IPS-NIHi7 (cell line): ENCODE results near the gene ARID4A.
"Not testable (repeated sequence)": the region's sequence is repeated elsewhere in the genome, so short reads cannot be mapped to it uniquely, and the experiment has no call there.

Experiments used
- DNase-seq: peaks from one replicate; pipeline ENCODE4 v3.0.0; 2012; ENCODE audit warnings: mixed read lengths; ENCODE audit errors: extremely low spot score

ARID4A gene

DNA sequence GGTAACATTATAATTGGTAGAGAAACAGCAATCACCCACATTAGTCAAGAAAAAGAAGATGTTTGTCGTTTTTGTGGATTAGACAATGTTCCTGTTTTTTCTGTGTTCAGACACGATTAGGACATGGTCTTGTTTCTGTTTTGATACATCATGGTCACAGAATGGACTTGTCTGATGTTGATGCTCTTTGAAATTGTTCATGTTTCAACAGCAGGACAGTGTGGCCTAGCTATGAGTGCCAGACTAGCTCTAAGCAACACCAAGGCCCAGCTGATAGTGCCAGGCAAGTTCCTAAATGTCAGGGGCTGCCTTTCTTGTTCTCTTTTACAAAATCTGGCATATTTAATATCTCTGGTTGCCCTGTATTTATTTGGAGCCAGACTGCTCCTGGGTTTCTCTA is 56.5 kb downstream of the ARID4A start:
- no peak for DNase-seq

DNA sequence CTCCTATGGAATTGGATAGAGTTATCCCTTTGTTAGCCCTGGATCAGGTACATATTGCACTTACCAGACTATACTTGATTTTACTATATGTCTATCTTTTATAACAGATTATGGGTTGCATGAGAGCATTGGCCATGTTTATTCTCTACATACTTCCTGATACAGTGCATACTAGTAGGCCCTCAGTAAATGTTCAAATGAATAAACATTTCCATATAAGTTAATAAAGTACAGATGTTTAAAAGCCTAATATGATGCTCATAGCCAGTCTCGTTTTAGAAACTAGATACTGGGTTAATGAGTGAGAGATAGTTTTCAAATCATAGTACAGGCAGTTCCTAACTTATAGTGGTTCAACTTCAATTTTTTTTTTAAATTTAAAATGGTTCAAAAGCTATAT is 57.9 kb downstream of the ARID4A start:
- DNase-seq, result no peak

DNA sequence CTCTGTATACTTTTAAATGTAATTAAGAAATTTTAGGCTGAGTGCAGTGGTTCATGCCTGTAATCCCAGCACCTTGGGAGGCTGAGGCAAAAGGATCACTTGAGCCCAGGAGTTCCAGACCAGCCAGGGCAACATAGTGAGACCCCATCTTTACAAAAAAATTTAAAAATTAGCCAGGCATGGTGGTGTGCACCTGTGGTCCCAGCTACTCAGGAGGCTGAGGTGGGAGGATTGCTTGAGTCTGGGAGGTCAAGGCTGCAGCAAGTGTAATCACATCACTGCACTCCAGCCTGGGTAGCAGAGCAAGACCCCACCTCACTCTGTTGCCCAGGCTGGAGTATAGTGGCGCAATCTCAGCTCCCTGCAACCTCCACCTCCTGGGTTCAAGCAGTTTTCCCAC is 63.9 kb downstream of the ARID4A start:
- DNase-seq, result not testable (repeated sequence)

DNA sequence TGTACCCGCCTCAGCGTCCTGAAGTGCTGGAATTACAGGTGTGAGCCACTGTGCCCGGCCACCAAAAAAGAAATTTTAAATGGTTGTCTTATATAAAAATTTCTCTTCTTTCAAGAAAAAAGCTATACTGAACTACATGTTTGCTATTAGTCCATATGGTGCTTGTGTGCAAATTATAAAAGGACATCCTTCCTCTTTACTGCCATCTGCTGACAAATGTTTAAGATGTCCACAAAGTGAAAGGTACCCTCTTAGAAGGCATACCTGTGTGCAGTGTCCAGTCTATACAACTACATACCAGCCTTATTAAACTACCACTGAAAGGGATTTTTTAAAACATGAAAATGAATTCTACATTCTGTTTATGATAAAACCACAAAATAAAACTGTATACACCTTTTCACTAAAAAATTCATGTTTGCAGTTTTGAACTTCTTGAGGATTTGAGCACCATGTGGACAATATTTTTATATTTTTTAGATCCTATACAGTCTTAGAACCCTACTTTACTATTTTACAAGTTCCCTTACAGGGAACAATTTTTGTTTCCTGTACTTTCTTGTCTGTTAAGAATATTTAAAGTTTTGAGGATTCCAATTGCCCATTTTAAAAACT is 64.5 kb downstream of the ARID4A start:
- DNase-seq, result peak; percentile 14

DNA sequence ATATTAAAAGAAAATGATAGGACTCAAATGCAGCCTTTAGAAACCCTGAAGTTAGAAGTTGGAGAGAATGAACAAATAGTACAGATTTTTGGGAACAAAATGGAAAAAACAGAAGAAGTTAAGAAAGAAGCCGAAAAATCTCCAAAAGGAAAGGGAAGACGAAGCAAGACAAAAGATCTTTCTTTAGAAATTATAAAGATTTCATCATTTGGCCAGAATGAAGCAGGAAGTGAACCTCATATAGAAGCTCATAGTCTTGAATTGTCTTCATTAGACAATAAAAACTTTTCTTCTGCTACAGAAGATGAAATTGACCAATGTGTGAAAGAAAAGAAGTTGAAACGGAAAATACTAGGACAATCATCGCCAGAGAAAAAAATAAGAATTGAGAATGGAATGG is 66.0 kb downstream of the ARID4A start:
- no peak for DNase-seq

DNA sequence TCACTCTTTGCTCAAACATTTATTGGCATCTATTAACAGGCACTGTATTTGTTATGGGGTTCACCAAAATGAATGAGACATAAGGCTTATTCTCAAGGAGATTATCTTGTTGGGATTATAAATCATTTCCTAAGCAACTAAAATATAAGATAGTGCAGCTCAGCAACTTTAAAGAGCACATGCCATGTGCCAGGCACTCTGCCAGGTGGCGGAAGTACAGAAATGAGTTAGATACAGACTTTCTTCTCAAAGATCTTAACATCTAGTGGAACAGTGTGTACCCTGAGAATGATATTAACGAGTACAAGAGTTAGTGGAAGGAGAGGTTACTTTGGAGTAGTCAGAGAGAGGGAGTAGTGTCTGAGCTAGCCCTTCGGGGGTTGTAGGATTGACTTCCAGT is 68.9 kb downstream of the ARID4A start:
- no peak for DNase-seq

DNA sequence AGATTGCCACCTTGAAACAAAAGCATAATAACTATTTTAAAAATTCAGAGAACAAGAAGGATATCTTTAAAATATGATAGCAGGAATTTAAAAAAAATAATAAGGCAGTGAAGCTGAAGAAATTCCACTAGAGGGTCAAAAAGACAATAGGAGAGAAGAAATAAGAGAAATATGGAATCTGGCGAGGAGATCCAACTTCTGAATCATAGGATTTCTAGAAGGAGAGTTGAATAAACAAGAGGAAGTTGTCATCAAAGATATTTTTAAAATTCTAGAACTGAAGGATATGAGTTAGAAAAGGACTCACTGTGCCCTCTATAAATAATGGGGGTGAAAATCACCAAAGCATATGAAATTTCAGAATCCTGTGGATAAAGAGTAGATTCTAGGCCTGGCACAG is 70.6 kb downstream of the ARID4A start:
- no peak for DNase-seq

DNA sequence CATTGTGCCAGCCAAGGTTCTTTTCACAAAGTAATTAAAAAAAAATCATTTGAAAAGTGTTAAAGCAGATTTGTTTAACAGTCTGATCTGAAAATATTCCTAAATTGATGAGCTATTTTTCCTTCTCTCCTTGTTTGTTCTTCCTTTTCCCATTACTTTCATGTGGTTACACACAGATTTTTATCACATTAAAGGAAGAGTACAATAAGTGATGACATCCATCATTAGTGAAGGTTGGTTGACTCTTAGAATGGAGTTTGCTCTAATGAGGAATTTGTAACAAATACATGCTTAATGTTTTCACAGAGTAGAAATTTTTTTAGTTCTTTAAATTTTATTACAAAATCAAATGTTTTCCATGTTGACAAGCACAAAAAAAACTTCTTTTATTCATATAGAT is 78.4 kb downstream of the ARID4A start:
- DNase-seq, result no peak

DNA sequence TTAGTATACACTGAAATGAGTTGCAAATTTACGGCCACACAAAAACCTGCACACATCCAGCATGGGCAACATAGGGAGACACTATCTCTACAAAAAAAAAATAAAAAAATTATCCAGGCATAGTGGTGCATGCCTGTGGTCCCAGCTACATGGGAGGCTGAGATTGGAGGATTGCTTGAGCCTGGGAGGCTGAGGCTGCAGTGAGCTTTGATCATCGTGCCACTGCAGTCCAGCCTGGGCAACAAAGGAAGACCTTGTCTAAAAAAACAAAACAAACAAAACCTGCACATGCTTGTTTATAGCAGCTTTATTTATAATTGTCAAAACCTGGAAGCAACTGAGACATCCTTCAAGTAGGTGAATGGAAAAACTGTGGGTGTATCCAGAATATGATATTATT is 92.5 kb downstream of the ARID4A start:
- DNase-seq, result no peak

DNA sequence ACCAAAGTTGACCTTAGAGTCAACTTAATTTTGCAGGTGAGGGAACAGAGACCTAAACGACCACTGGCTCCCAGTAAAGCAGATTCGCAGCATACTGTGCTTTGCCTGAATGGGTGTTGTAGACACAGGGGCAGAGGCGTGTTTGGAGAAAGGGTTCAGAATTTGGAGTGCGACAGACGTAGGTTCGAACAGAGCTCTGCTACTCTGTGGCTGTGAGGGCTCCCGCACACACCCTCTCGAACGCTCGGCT is 97.1 kb downstream of the ARID4A start:
- DNase-seq, result no peak

DNA sequence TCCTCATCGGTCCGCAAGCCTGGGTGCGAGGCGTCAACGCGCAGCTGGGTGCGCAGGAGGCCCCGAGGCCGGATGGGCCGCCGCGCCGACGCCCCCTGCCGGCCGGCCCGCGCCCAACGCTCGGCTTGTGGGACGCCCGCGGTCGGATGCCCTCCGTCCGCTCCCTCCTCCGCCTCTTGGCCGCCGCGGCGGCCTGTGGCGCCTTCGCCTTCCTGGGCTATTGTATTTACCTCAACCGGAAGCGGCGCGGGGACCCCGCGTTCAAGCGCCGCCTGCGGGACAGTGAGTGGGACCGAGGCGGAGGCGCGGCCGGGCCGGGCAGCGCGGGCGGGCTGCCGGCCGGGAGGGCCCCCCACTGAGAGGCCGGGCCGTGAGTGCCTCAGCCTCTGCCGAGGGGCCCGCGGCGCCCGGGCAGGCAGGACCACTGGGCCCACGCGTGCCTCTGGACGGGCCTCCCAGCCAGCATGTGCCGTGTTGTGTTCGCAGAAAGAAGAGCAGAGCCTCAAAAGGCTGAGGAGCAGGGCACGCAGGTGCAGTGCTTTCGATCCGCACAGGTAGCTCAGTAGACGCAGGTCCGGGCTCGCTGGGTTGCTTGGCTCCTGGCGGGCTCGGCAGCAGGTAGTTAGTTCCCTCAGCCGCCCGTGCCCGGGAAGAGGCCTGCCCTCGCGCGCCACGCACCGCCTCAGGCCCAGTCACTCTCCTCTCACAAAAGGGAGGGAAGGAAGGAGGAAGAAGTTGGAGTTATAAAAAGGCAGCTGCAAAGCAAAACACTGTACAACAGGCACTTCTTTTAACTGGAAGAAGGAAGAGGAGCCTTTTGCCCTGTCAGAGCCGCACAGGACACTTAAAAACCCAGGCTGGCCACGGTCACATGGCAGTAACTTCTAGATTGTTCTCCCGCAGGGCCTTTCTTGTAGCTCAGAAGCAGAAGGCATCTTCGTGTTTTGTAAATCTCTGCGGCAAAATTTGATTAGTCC is 97.7 kb downstream of the ARID4A start, which contains the start of gene TOMM20L:
TSS of gene TOMM20L (plus strand) at position 119 of the 977 bp plus-strand sequence. CDS start at position 147, 28 bp downstream.
- DNase-seq, result peak; percentile 93

DNA sequence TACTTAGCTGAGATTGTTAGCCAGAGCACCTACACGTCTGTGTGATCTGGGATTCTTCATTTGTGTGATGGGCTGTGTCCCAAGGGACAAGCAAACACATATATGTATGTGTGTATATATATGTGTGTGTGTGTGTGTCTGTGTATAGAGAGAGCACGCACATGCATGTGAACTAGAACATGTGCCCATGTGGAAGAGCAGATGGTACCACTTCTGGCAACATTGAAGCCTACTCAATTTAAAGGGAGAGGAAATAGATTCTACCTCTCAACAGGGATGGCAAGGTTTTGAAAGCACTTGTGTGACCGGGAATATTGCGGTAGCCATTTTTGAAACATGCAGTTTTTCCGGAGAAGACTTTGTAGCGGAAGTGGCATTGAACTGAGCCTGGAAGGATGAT is 98.8 kb downstream of the ARID4A start:
- DNase-seq, result no peak

DNA sequence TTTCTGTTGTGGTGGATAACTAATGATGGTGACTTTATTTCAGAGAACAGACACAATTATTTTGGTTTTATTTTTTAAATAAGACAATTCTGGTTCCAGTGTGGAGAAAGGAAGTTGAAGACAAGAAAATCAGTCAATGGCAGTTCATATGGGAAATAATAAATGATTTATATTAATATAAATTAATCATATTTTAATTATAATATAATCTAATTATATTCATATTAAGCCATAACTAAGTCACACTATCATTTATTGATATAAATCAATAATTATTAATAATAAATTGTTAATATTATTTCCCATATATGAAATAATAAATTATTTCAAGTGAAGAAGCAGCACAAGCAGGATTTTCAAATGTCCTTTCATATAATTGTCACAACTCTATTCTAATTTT is 100.1 kb downstream of the ARID4A start:
- DNase-seq, result no peak

DNA sequence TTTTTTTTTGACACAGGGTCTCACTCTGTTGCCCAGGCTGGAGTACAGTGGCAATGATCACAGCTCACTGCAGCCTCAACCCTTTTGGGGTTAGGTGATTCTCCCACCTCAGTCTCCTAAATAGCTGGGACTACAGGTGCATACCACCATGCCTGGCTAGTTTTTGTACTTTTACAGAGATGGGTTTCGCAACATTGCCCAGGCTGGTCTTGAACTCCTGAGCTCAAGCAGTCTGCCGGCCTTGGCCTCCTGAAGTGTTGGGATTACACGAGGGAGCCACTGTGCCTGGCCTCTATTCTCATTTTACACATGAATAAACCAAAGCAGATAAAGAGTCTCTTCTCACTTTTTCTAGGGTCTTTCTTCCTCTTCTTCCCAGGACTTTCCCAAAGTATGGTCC is 100.5 kb downstream of the ARID4A start:
- no peak for DNase-seq

DNA sequence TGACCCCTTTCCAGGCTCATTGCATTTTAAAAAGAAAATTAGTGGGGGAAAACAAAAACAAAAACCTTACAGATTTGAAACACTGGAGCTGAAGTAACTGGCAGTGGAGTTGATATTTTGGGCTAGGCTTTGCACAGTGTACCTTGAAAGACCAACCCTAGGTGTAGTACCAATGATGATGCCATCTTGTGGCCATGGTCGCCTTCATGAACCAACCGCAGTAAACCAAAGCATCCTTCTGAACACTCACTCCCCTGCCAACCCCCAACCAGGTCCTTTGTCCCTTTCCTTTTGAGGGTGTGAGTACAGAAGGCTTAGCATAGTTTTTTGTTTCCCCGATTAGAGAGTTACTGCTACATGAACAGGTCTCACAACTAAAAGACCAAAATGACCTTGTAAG is 103.2 kb downstream of the ARID4A start:
- peak; percentile 14 for DNase-seq

DNA sequence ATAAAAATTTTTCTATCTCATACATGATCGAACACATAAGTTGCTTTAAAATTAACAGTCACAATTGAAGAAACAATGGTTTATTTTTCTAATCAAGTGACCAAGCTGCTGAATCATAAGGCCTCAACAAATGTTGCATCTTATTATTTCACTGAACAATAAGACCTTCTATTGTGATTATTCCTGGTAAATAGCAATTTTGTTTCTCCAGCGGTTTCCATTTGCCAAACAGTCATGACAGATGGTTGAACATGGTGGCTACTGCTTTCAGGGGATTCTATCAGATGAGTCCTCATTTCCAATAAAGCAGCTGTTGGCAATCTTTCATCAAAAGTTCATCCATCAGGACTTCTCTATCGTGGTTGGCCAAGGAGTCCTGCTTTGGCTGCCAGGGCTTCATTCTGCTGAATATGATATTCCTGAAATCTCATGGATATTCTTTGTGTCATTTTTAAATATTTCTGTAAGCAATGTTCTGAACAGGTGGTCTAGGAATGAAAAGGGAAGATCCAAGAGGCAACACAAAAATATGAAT is 110.4 kb downstream of the ARID4A start:
- DNase-seq, result no peak

DNA sequence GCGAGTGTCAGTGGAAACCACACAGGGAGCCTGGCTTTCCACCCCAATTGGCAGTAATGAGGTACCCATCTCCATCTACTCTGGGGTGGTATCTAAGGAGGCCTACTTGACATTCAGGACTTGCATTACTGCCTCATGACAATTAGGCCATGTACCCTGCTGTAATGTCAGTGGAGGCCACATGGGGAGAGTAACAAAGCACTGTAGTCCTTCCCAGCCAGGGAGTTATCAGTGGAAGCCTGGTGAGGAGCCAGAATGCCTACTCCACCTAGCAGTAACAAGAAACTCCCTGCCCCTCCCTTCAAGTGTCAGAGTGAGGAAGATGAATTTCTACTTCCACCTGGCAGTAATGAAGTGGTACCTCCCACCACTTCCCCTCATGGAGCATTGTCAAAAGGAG is 116.5 kb downstream of the ARID4A start:
- peak; percentile 39 for DNase-seq

DNA sequence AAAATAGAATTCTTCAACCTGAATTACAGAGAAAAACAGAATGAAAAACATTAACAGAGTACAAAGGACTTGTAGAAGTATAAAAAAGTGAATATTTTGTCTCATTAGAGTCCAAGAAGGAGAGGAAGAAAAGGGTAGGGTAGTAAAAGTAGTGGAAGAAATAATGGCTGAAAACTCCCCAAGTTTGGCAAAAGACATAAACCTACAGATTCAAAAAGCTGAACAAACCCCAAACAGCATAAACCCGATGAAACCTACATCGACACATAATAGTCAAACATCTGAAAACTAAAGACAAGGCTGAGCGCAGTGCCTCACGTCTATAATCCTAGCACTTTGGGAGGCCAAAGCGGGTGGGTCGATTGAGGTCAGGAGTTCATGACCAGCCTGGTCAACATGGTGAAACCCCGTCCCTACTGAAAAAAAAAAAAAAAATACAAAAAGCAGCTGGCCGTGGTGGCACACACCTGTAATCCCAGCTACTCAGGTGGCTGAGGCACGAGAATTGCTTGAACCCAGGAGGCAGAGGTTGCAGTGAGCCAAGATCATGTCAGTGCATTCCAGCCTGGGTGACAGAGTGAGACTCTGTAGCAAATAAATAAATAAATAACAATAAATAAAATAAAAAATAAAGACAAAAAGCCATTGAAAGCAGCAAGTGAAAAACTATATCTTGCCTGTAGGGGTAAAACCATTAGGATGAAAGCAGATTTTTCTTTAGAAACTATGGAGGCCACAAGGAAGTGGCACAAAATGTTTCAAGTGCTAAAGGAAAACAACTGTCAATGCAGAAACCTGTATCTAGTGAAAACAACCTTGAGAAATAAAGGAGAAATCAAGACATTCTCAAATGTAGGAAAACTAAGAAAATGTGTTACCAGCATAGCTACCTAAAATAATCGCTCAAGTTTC is 117.5 kb downstream of the ARID4A start:
- no peak for DNase-seq

DNA sequence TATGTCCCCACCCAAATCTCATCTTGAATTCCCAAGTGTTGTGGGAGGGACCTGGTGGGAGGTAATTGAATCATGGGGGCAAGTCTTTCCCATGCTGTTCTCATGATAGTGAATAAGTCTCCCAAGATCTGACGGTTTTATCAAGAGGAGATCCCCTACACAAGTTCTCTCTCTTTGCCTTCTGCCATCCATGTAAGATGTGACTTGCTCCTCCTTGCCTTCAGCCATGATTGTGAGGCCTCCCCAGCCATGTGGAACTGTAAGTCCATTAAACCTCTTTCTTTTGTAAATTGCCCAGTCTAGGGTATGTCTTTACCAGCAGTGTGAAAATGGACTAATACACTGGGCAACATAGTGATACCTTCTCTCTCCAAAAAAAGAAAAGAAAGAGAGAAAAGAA is 118.6 kb downstream of the ARID4A start:
- not testable (repeated sequence) for DNase-seq
